Measurements from ENCODE around the gene CHGA. TPM values are rescaled to one million over a fixed set of nuclear protein-coding genes. Genes with fewer than 3 reads are reported as not detected.

CHGA gene
- total RNA-seq, 1 donor from 2014 or later = not detected

DNA sequence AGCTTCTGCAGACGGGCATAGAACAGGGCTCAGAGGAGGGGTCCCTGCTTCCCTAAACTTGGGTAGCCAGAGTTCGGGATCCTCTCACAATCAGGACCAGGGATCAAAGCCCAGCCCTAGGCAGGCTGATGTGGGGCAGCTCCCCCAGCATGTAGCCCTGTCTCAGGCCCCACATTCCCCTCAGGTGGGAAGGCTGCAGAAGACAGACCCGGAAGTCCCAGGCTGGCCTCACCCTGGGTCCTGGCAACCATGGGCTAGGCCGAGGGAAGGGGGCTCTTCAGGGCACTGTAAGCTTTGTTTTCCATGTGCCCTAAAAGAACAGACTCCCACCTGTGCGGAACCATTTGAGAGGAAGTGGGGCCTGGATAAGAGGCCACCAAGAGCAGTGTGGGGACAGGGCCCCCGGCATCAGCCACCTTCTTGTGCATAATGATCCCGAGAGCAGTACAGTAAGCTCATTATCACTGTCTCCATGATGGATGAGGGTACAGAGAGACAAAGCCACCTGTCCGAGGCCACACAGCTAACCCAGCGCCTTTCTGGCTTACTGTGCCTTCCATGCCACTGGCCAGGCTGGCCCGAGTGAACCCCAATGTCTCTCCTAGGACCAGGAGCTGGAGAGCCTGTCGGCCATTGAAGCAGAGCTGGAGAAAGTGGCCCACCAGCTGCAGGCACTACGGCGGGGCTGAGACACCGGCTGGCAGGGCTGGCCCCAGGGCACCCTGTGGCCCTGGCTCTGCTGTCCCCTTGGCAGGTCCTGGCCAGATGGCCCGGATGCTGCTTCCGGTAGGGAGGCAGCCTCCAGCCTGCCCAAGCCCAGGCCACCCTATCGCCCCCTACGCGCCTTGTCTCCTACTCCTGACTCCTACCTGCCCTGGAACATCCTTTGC, 11.5 kb downstream of the CHGA start:
- H3K27ac Mint-ChIP-seq = no peak overlapping the region
- CTCF ChIA-PET = no interaction called here
- TF ChIP-seq CTCF (IDR thresholded peaks at IDR 0.05) = no peak
- intact Hi-C loops (cut with micrococcal nuclease) = no loop called here
- no peak for DNase-seq
- peaks cover 16% of the 10 kb centered on the region for H3K36me3 Mint-ChIP-seq (ENCODE audit: low read depth)
- H3K9me3 Mint-ChIP-seq = no peaks in the 10 kb centered on the region
- no peak for ATAC-seq (ENCODE audit: low read depth)
- no peaks in the 10 kb centered on the region for H3K4me1 Mint-ChIP-seq
- POLR2A ChIA-PET = no interaction called here
- no peak overlapping the region for H3K4me3 Mint-ChIP-seq
- no peaks in the 10 kb centered on the region for H3K27me3 Mint-ChIP-seq

GRCh38 chr14:92935446-92935845, 12.5 kb downstream of the CHGA start:
- intact Hi-C loops (cut with micrococcal nuclease) = no loop called here
- ChIA-PET CTCF (no interaction called here), POLR2A (no interaction called here)
- H3K9me3 Mint-ChIP-seq = no peaks in the 10 kb centered on the region
- no peak overlapping the region for H3K27ac Mint-ChIP-seq
- TF ChIP-seq CTCF (IDR thresholded peaks at IDR 0.05) = no peak
- ATAC-seq (ENCODE audit: low read depth) = no peak
- peaks cover 16% of the 10 kb centered on the region for H3K36me3 Mint-ChIP-seq (ENCODE audit: low read depth)
- no peak overlapping the region for H3K4me3 Mint-ChIP-seq
- no peak for DNase-seq
- H3K4me1 Mint-ChIP-seq = no peaks in the 10 kb centered on the region
- no peaks in the 10 kb centered on the region for H3K27me3 Mint-ChIP-seq

GRCh38 chr14:92936085-92936484, 13.1 kb downstream of the CHGA start:
- Mint-ChIP-seq H3K27ac (no peak overlapping the region), H3K4me1 (no peaks in the 10 kb centered on the region), H3K27me3 (no peaks in the 10 kb centered on the region), H3K9me3 (no peaks in the 10 kb centered on the region), H3K4me3 (no peak overlapping the region), H3K36me3 (ENCODE audit: low read depth) (peaks cover 22% of the 10 kb centered on the region)
- ATAC-seq (ENCODE audit: low read depth) (no peak), DNase-seq (no peak)
- POLR2A ChIA-PET = no interaction called here
- intact Hi-C loops (cut with micrococcal nuclease) = no loop called here
- CTCF ChIA-PET = no interaction called here
- no peak for TF ChIP-seq CTCF (IDR thresholded peaks at IDR 0.05)

DNA sequence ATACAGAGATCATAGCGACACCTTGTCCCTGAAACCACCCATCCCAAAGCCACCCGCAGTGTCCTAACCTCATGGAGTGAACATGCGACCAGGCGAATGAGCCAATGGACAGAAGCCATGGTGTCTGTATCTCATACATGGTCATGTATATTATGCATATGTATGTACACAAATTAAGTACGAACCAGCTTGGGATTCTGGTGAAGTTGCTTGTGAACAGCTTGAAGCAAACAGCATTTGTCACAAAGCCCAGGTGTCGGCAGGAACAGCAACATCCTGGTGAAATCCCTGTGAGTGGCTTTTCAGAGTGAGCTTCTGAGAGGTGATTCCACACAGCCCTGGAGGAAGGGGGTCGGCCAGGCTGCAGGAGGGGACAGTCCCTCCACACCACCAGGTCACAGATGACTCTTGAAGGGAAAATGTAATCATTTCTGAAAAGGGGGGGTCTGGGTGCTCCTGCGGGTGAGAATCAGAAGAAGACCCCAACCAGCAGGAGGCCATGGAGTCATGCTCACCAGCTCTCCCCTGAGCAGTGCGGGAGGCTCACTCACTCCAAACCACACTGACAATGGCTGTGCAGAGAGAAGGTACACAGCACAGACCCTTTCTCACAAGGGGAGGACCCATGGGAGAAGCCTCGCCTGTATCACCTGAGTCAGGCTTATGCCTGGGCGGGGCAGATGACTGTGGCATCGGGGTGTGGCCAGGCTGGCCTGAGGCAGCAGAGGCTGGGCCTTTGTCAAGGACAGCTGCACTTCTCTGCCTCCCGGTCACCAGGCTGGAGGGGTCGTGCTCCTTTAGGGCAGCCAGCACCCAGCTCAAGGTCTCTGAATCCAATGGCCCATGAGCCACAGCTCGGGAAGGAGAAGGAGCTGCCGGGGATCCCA, 14.3 kb downstream of the CHGA start:
- Mint-ChIP-seq H3K27ac (no peak overlapping the region), H3K9me3 (no peaks in the 10 kb centered on the region), H3K4me1 (no peaks in the 10 kb centered on the region), H3K4me3 (no peak overlapping the region), H3K36me3 (ENCODE audit: low read depth) (peaks cover 28% of the 10 kb centered on the region), H3K27me3 (no peaks in the 10 kb centered on the region)
- ChIA-PET CTCF (no interaction called here), POLR2A (no interaction called here)
- TF ChIP-seq CTCF (IDR thresholded peaks at IDR 0.05) = no peak
- no peak for DNase-seq
- ATAC-seq (ENCODE audit: low read depth) = no peak
- intact Hi-C loops (cut with micrococcal nuclease) = no loop called here

GRCh38 chr14:92938235-92938875, 15.4 kb downstream of the CHGA start:
- intact Hi-C loops (cut with micrococcal nuclease) = no loop called here
- DNase-seq (no peak), ATAC-seq (ENCODE audit: low read depth) (no peak)
- Mint-ChIP-seq H3K9me3 (no peaks in the 10 kb centered on the region), H3K27me3 (no peaks in the 10 kb centered on the region), H3K4me1 (no peaks in the 10 kb centered on the region), H3K27ac (no peak overlapping the region), H3K36me3 (ENCODE audit: low read depth) (peaks cover 37% of the 10 kb centered on the region), H3K4me3 (no peak overlapping the region)
- CTCF ChIA-PET = no interaction called here
- POLR2A ChIA-PET = no interaction called here
- TF ChIP-seq CTCF (IDR thresholded peaks at IDR 0.05) = no peak

Data from activated B cell treated with CpG ODN at 0.5 μM for 24 hours (primary cell).